SU-DHL-6 (cell line): ENCODE data around the gene MPV17.

Source experiments
- H2AFZ ChIP-seq: fragments of 200-600 bp; sonication (generic); 2 replicates; pipeline ENCODE4 v1.6.1; 2014; ENCODE audit warnings: low read depth, mild to moderate bottlenecking, moderate library complexity, mixed read lengths, antibody characterized with exemption, low read length; ENCODE audit not compliant: severe bottlenecking
- H3F3A ChIP-seq: fragments of 200-600 bp; shearing (Covaris generic); 2 replicates; pipeline ENCODE4 v1.6.0; 2016; ENCODE audit warnings: antibody characterized with exemption, mild to moderate bottlenecking; ENCODE audit not compliant: insufficient read depth
- H3K27ac ChIP-seq: fragments of 200-600 bp; sonication (generic); 2 replicates; pipeline ENCODE4 v1.5.1; 2016; ENCODE audit warnings: low read depth, mild to moderate bottlenecking, low read length, moderate library complexity, mixed read lengths
- H3K27me3 ChIP-seq: fragments of 200-600 bp; sonication (generic), shearing (Covaris generic); 2 replicates; pipeline ENCODE4 v1.6.0; 2014; ENCODE audit warnings: mild to moderate bottlenecking, low read length
- H3K36me3 ChIP-seq: fragments of 200-600 bp; sonication (generic); 2 replicates; pipeline ENCODE4 v1.6.1; 2014; ENCODE audit warnings: mild to moderate bottlenecking, low read length, mixed read lengths
- H3K4me2 ChIP-seq: fragments of 300-600, 200-600 bp; shearing (Covaris generic), sonication (generic); 2 replicates; pipeline ENCODE4 v1.6.0; 2014; ENCODE audit warnings: low read length, low read depth, mild to moderate bottlenecking; ENCODE audit not compliant: poor library complexity, severe bottlenecking
- H3K4me3 ChIP-seq: fragments of 200-600 bp; sonication (generic); 2 replicates; pipeline ENCODE4 v1.5.1; 2014; ENCODE audit warnings: antibody characterized with exemption, low read length, mild to moderate bottlenecking, mixed read lengths; ENCODE audit not compliant: insufficient read depth, poor library complexity, severe bottlenecking
- H3K79me2 ChIP-seq: fragments of 200-600 bp; sonication (generic); 2 replicates; pipeline ENCODE4 v1.6.1; 2014; ENCODE audit warnings: mild to moderate bottlenecking, low read length, moderate library complexity; ENCODE audit not compliant: insufficient read depth
- H3K9ac ChIP-seq: fragments of 200-600 bp; sonication (generic); 2 replicates; pipeline ENCODE4 v1.7.0; 2014; ENCODE audit warnings: mild to moderate bottlenecking, low read length
- H3K9me2 ChIP-seq: fragments of 200-600 bp; sonication (generic); replicated peaks from 2 replicates; pipeline ENCODE4 v1.6.1; 2014; ENCODE audit warnings: low read length; ENCODE audit not compliant: insufficient read depth
- H3K9me3 ChIP-seq: fragments of 200-600 bp; sonication (generic); 2 replicates; pipeline ENCODE4 v1.6.1; 2014; ENCODE audit warnings: low read length, mixed read lengths; ENCODE audit not compliant: insufficient read depth
- H4K20me1 ChIP-seq: fragments of 200-600 bp; sonication (generic); 2 replicates; pipeline ENCODE4 v1.6.1; 2014; ENCODE audit warnings: low read depth, mild to moderate bottlenecking, antibody characterized with exemption, low read length, moderate library complexity, mixed read lengths
- CTCF ChIP-seq: fragments of 200-600 bp; sonication (generic); IDR thresholded peaks from one replicate; pipeline ENCODE4 v1.5.1; 2017; ENCODE audit warnings: antibody characterized with exemption, mild to moderate bottlenecking, low read length, moderate library complexity; ENCODE audit not compliant: insufficient read depth, poor library complexity, severe bottlenecking
- EZH2phosphoT487 ChIP-seq: fragments of 200-600 bp; sonication (generic), shearing (Covaris generic); conservative IDR thresholded peaks from 2 replicates; pipeline ENCODE4 v1.6.1; 2018; ENCODE audit warnings: mild to moderate bottlenecking, antibody characterized with exemption, low read length, moderate library complexity, mixed read lengths

The MPV17 gene

DNA sequence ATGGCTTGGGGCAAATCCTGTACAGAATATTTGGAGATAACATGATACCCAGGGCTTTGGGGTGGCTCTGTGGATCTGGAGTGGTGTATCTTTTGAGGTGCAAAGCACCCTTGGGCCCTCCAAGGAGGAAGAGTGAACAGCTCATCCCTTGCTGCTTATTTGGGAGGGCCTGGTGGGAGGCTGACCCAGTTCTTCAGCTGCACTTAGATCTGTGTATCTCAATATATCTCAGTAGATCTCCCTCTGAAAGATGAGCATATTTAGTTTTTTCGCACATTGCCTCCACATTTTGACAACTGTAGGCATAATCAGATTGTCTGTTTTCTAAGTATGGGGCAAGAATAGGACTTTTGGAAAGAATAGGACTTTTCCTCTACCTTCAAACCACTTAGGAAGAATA, 37.9 kb downstream of the MPV17 start:
- no peaks in the 10 kb centered on the region for H3K79me2 ChIP-seq
- no peaks in the 10 kb centered on the region for H3K9me2 ChIP-seq
- no peak overlapping the region for H2AFZ ChIP-seq
- H3F3A ChIP-seq, result no peaks in the 10 kb centered on the region
- no peaks in the 10 kb centered on the region for H3K36me3 ChIP-seq
- H3K4me3 ChIP-seq, result no peak overlapping the region
- no peak overlapping the region for H3K4me2 ChIP-seq
- H4K20me1 ChIP-seq, result no peaks in the 10 kb centered on the region
- H3K27ac ChIP-seq, result no peak overlapping the region
- no peak overlapping the region for H3K9ac ChIP-seq
- no peaks in the 10 kb centered on the region for H3K27me3 ChIP-seq
- H3K9me3 ChIP-seq, result no peaks in the 10 kb centered on the region
- no peak for TF ChIP-seq CTCF

- no peaks in the 10 kb centered on the region for H3K27me3 ChIP-seq
- no peak overlapping the region for H3K27ac ChIP-seq
- H3K36me3 ChIP-seq, result no peaks in the 10 kb centered on the region
- H3K4me2 ChIP-seq, result no peak overlapping the region
- H2AFZ ChIP-seq, result no peak overlapping the region
- H3K79me2 ChIP-seq, result no peaks in the 10 kb centered on the region
- no peak overlapping the region for H3K4me3 ChIP-seq
- H3K9me3 ChIP-seq, result no peaks in the 10 kb centered on the region
- H3F3A ChIP-seq, result no peaks in the 10 kb centered on the region
- no peak overlapping the region for H3K9ac ChIP-seq
- no peaks in the 10 kb centered on the region for H3K9me2 ChIP-seq
- H4K20me1 ChIP-seq, result no peaks in the 10 kb centered on the region
- no peak for TF ChIP-seq CTCF
- TF ChIP-seq EZH2phosphoT487, result no peak
Measured at GRCh38 chr2:27282892-27283291, 40.0 kb downstream of the MPV17 start.

DNA sequence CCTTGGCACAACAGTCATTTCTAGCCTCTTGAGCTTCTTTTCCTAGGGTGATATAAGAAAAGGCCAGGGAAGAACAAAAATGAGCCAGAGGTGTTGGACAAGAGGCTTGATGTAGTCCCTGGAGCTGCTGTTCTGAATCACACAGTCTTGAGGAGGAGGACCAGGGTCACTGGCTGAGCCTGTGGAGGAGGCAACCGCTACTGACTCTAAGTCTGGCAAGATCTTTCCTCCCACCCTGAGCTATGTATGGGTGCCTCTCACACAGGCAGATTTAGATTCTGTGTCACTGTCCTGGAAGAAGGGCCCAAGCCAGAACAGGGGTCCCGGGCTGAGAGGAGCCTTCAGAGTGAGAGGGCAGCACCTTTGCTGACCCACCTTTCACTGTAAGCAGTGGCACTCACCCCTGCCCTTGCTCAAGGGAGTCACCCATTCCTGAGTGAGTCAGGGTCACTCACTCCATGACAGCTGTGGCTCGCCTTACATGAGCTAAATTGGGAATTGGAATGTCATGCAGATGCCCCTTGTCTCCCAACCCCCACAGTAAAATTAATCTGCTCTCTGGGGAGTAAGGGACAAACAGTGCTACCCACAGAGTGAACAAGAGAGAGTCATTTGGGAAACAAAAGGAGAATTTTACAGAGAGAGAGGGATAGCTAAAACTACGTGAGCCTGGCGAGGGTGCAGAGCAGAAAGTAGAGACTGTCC, 40.9 kb downstream of the MPV17 start, which contains the start of gene TRIM54:
TRIM54 (plus strand) TSS at position 575 of the 705 bp plus-strand sequence. CDS start 303 bp downstream, outside the sequence.
- Histone ChIP-seq H3K4me2 (no peak within 1 kb of the TSS), H3K9me2 (no peaks in the 10 kb centered on the region), H2AFZ (no peak within 1 kb of the TSS)

More for the DNA sequence above, 40.9 kb downstream of the MPV17 start, which contains the start of gene TRIM54:
- H3K4me3 ChIP-seq, result no peak within 1 kb of the TSS
- no peaks in the 10 kb centered on the region for H3K9me3 ChIP-seq
- H4K20me1 ChIP-seq, result no peaks in the 10 kb centered on the region
- no peaks in the 10 kb centered on the region for H3K79me2 ChIP-seq
- H3K27me3 ChIP-seq, result no peaks in the 10 kb centered on the region
- TF ChIP-seq CTCF (no peak), EZH2phosphoT487 (no peak)
- H3K9ac ChIP-seq, result no peak within 1 kb of the TSS
- no peak within 1 kb of the TSS for H3K27ac ChIP-seq
- no peaks in the 10 kb centered on the region for H3K36me3 ChIP-seq
- no peaks in the 10 kb centered on the region for H3F3A ChIP-seq
